ENCODE results near the gene COMMD4. TPM values are rescaled to one million over a fixed set of nuclear protein-coding genes. Genes with fewer than 3 reads are reported as not detected.
"Not testable (repeated sequence)": the region's sequence is repeated elsewhere in the genome, so short reads cannot be mapped to it uniquely, and the experiment has no call there.

COMMD4 gene
- total RNA-seq, 1 experiment from 2014 or later = 59.9 TPM

DNA sequence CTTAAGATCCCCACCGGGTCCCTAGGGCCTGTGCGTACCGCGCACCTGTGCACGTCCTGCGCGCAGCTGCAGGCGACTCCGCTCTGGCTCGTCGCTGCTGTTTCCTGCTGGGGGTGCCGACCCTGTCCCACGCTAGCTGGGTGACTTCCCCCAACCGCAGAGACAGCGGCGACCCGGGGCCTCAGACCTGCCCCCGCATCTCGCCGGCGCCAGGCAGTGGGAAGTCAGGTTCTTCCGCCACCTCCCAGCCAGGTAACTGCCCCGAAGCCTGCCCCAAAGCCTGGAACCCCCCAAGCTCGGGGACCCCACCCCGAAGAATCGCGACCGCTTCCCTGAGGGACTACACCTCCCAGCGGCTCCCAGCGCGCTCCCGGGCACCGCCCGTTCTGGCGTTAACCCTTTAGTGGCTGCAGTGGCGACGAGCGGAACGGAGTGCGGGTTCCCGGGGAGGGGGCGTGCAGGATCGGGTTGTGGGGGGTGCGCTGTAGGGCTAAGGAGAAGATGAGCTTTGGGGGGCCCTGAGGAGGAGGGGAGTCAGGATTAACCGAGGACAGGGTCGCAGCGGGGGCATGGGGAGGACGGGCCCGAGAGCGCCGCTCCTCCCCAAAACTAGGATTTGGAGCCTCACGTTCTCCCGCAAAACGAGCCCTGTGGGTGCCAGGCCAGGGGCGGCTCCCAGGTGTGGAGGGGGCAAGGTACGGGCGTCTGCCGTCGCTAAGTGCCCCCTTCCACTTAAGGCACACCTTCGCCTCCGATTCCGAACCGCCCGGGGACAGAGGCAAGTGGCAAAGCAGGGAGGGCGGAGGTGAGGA lies 11.6 kb downstream of the COMMD4 start:
- H3K36me3 ChIP-seq = no peaks in the 10 kb centered on the region
- H3K27ac ChIP-seq = no peak overlapping the region
- H3K4me3 ChIP-seq = peak overlapping the region; percentile 55
- no peaks in the 10 kb centered on the region; the same call in 1 of the 2 replicates for H3K27me3 ChIP-seq
- H3K4me1 ChIP-seq = peaks cover 2% of the 10 kb centered on the region; the same call in 1 of the 2 replicates
- peak; percentile 42 to 47 for DNase-seq
- H3K9me3 ChIP-seq (replicated peaks) = no peaks in the 10 kb centered on the region

DNA sequence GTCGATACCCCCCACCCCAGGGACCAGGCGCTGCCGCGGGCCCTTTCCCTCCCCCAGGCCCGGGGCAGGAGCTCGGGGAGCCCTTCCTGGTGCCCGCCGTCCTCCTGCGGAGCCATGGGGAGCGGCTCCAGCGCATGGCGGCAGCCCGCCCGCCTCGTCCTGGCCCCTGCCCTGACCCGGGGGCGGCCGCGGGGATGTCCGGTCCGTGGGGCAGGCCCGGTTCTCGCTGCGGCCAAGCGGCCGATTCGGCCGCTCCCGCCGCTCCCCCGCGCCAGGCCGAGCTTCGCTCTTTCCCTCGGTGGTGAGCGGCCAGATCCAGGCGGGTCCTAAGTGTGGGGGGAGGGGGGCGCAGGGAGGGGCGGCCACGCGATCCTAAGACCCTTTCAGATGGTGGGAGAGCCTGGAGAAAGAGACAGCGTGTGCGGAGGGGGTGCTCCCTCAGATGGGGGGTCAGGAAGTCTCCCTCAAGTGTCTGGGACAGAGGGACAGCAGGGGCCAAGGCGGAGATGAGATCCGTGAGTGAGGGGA lies 12.2 kb downstream of the COMMD4 start:
- H3K27ac ChIP-seq = no peak overlapping the region
- H3K36me3 ChIP-seq = no peaks in the 10 kb centered on the region
- DNase-seq = no peak

DNA sequence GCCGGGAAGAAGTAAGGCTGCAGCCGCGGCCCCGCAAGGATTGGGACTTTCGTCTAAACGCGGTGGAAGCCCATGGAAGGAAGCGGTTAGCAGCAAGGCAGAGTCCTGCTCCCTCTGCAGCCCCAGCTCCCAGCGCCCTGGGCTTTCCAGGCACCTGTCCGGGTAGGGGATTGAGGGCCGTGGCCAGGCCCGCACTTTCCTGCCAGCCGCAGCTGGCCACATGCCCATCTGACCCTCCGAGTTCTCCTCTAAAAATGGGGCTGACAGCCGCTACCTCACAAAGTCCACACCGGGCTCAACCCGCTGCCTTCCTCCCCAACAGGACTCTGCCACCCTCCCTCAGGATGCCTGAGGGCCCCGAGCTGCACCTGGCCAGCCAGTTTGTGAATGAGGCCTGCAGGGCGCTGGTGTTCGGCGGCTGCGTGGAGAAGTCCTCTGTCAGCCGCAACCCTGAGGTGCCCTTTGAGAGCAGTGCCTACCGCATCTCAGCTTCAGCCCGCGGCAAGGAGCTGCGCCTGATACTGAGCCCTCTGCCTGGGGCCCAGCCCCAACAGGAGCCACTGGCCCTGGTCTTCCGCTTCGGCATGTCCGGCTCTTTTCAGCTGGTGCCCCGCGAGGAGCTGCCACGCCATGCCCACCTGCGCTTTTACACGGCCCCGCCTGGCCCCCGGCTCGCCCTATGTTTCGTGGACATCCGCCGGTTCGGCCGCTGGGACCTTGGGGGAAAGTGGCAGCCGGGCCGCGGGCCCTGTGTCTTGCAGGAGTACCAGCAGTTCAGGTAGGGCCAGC lies 12.9 kb downstream of the COMMD4 start:
- no peak overlapping the region for H3K27ac ChIP-seq
- no peaks in the 10 kb centered on the region for H3K9me3 ChIP-seq (replicated peaks)
- DNase-seq = peak; percentile 47 to 59
- no peaks in the 10 kb centered on the region; the same call in 1 of the 2 replicates for H3K27me3 ChIP-seq
- peak overlapping the region; percentile 55 for H3K4me3 ChIP-seq
- no peaks in the 10 kb centered on the region for H3K36me3 ChIP-seq
- peaks cover 2% of the 10 kb centered on the region; the same call in 1 of the 2 replicates for H3K4me1 ChIP-seq

More for the DNA sequence above, 12.2 kb downstream of the COMMD4 start:
- H3K4me1 ChIP-seq = peaks cover 2% of the 10 kb centered on the region; the same call in 1 of the 2 replicates
- H3K27me3 ChIP-seq = no peaks in the 10 kb centered on the region; the same call in 1 of the 2 replicates
- H3K4me3 ChIP-seq = peak overlapping the region; percentile 55
- H3K9me3 ChIP-seq (replicated peaks) = no peaks in the 10 kb centered on the region

DNA sequence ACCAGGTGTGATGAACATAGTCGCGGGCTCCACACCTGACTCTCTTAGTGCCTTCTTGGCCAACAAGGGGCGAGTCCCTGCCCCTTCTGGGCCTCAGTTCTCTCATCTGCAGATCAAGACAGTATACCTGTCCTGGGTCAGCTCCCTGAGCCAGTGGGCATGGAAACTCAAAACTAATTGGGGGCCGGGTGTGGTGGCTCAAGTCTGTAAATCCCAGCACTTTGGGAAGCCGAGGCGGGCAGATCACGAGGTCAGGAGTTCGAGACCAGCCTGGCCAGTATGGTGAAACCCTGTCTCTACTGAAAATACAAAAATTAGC lies 13.4 kb downstream of the COMMD4 start:
- not testable (repeated sequence) for H3K4me3 ChIP-seq; H3K9me3 ChIP-seq (replicated peaks); H3K27ac ChIP-seq; H3K27me3 ChIP-seq; H3K4me1 ChIP-seq; DNase-seq; H3K36me3 ChIP-seq

DNA sequence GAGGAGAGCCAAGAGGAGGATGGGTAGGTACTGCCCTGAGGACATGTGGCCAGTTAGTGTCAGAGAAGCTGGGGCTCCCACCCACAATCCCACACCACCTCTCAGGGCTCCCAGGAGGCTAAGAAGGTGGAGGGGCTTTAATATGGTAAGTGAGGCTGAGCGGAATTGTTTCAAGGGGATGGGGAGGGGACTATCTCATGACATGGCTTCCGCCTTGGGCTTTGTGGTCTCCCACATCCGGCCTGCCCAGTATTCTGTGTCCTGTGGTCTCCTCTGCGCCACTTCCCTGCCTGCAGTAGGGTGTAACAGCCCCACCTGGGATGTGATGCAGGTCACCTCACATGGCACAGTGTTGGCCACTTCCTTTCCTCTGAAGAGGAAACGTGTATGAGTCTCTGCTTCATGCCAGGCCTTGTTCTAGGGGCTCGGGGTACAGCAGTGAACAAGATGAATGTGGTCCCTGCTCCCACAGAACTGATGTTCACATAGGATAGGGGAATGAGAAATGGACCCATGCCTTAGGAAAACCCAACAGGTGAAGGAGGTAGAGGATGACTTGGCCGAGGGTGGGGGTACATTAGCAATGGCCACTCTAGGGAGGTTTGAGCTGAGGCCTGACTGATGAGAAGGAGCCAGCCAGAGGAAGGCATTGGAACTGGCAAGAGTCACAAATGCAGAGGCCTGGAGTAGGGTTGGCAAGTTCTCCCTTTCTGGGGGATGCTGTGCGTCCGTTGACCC lies 14.2 kb downstream of the COMMD4 start:
- H3K36me3 ChIP-seq = no peaks in the 10 kb centered on the region
- no peak overlapping the region for H3K27ac ChIP-seq
- no peaks in the 10 kb centered on the region for H3K9me3 ChIP-seq (replicated peaks)
- DNase-seq = no peak
- no peaks in the 10 kb centered on the region; the same call in 1 of the 2 replicates for H3K27me3 ChIP-seq
- no peak overlapping the region for H3K4me3 ChIP-seq
- H3K4me1 ChIP-seq = peaks cover 2% of the 10 kb centered on the region; the same call in 1 of the 2 replicates

DNA sequence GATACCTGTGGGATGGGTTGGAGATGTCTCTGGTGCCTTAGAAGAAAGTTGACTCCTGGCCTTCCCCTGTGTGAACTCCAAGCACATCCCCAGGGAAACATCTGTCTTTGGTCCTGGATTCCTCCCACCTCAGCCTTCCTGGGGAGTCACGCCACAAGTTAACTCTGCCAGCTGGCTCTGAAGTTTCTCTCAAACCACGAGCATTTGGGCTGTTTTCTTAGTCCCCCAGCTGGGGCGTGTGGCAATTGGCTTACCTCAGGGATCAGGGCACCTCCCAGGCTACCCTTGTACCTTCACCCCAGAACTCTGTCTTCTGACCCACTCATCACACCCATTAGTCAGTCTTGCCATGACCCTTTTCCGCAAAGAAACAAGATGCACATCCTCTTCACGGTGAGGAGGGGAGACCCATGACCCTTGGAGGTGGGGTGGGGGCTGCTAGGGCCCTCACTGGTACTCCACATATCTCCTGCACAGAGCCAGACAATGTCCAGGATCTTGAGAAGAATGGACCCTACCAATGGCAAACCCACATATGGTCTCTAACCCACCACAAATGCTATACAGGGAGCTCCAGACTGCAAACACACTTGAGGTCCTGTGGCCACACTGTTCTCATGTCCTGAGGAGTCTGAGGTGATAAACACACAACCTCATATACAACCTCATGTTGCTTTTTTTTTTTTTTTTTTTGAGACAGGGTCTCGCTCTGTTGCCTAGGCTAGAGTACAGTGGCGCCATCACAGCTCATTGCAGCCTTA lies 14.9 kb downstream of the COMMD4 start:
- H3K4me3 ChIP-seq = no peak overlapping the region
- no peak overlapping the region for H3K27ac ChIP-seq
- H3K9me3 ChIP-seq (replicated peaks) = no peaks in the 10 kb centered on the region
- H3K27me3 ChIP-seq = no peaks in the 10 kb centered on the region; the same call in 1 of the 2 replicates
- DNase-seq = no peak
- peaks cover 2% of the 10 kb centered on the region; the same call in 1 of the 2 replicates for H3K4me1 ChIP-seq
- H3K36me3 ChIP-seq = no peaks in the 10 kb centered on the region

DNA sequence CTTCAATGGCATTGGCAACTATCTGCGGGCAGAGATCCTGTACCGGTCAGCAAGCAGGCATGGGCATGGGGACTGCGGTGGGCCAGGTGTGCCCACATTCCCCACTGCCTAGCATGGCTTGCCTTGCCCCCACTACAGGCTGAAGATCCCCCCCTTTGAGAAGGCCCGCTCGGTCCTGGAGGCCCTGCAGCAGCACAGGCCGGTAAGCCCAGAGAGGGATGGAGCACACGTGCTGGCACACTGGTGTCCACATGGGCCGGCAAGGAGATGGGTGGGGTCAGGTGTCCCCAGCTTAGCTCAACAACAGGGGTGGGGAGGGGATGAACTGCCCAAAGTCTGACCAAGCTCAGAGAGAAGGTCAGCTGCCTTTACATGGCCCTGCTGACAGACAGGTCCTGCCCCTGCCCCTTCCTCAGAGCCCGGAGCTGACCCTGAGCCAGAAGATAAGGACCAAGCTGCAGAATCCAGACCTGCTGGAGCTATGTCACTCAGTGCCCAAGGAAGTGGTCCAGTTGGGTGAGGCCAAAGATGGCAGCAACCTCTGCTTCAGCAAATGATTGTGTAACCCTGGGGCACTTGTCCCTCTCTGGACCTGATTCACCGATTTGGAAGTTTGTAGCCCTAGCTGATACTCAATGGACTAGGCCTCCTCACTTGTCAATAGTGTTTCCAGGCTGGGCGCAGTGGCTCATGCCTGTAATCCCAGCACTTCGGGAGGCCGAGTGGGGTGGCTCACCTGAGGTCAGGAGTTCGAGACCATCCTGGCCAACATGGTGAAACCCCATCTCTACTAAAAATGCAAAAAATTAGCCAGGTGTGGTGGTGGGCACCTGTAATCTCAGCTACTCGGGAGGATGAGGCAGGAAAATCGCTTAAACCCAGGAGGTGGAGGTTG lies 16.6 kb downstream of the COMMD4 start:
- H3K4me1 ChIP-seq = peaks cover 2% of the 10 kb centered on the region; the same call in 1 of the 2 replicates
- DNase-seq = no peak
- H3K36me3 ChIP-seq = no peaks in the 10 kb centered on the region
- no peak overlapping the region for H3K27ac ChIP-seq
- H3K9me3 ChIP-seq (replicated peaks) = no peaks in the 10 kb centered on the region
- H3K4me3 ChIP-seq = no peak overlapping the region
- H3K27me3 ChIP-seq = no peaks in the 10 kb centered on the region

DNA sequence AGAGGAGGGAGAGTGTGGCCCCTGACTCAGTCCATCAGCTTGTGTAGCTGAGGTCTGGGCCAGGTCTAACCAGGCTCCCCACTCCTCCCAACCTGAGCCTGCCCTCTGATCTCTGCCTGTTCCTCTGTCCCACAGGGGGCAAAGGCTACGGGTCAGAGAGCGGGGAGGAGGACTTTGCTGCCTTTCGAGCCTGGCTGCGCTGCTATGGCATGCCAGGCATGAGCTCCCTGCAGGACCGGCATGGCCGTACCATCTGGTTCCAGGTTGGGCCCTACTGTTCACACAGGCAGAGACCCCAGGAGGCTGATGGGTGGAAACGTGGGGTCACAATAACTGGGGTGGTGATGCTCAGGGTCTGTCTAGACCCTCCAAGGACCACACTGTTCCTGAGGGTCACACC lies 17.7 kb downstream of the COMMD4 start:
- H3K27ac ChIP-seq = no peak overlapping the region
- H3K4me3 ChIP-seq = no peak overlapping the region
- no peaks in the 10 kb centered on the region for H3K27me3 ChIP-seq
- no peaks in the 10 kb centered on the region for H3K9me3 ChIP-seq (replicated peaks)
- DNase-seq = no peak
- peaks cover 2% of the 10 kb centered on the region; the same call in 1 of the 2 replicates for H3K4me1 ChIP-seq
- no peaks in the 10 kb centered on the region for H3K36me3 ChIP-seq

DNA sequence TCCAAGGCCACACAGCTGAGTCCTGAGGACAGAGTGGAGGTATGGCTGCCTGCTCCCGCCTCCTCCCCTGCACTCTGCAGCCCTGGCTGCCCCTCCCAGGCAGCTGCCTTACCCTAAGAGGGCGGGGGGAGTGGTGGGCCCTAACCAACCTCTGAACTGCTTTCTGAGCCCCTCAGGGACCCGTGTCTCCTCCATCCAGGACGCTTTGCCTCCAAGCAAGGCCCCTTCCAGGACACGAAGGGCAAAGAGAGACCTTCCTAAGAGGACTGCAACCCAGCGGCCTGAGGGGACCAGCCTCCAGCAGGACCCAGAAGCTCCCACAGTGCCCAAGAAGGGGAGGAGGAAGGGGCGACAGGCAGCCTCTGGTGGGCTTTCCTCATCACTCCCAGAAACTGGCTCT lies 18.6 kb downstream of the COMMD4 start:
- H3K4me3 ChIP-seq = no peak overlapping the region
- no peaks in the 10 kb centered on the region for H3K27me3 ChIP-seq
- no peak overlapping the region for H3K27ac ChIP-seq
- no peaks in the 10 kb centered on the region for H3K36me3 ChIP-seq
- no peaks in the 10 kb centered on the region for H3K4me1 ChIP-seq
- no peaks in the 10 kb centered on the region for H3K9me3 ChIP-seq (replicated peaks)
- no peak for DNase-seq

DNA sequence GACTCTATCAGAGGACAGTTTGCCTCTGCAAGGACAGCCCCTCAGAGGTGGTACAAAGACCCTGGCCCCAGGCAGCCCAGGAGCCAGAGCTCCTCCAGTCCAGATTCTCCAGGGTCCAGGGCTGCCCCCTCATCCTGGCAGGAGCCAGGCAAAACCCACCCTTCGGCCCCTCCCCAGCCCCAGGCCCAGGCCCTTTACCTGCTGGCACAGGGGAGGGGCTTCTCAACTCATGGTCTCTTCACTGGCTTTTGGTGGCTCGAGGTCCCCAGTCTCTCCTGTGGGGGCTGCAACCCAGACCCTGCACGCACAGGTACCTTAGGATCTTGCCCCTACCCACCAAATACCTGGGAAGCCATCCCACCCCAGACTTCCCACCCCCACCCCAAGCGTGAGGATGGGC lies 19.5 kb downstream of the COMMD4 start:
- no peak overlapping the region for H3K27ac ChIP-seq
- no peak for DNase-seq
- H3K9me3 ChIP-seq (replicated peaks) = no peaks in the 10 kb centered on the region
- H3K4me1 ChIP-seq = no peaks in the 10 kb centered on the region
- H3K27me3 ChIP-seq = no peaks in the 10 kb centered on the region
- no peaks in the 10 kb centered on the region; the same call in 1 of the 2 replicates for H3K36me3 ChIP-seq
- H3K4me3 ChIP-seq = no peak overlapping the region

DNA sequence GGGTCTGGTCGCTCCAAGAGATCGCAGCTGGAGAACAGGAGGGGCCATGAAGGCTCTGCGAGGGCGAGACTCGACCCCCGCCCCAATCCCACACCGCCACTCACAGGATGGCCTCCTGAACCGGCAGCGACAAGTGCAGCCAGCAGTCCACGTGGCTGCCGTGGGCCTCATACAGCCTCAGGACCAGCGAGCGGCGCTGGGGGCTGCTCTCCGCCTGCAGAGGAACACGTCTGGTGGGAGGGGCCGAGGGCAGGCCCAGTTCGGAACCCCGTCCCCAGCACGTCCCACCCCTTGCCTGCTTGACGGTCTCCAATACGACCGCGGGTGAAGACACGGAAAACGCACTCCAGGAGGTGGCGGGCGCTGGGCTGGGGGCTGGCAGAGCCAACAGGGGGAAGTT lies 20.1 kb downstream of the COMMD4 start:
- no peaks in the 10 kb centered on the region for H3K9me3 ChIP-seq (replicated peaks)

DNA sequence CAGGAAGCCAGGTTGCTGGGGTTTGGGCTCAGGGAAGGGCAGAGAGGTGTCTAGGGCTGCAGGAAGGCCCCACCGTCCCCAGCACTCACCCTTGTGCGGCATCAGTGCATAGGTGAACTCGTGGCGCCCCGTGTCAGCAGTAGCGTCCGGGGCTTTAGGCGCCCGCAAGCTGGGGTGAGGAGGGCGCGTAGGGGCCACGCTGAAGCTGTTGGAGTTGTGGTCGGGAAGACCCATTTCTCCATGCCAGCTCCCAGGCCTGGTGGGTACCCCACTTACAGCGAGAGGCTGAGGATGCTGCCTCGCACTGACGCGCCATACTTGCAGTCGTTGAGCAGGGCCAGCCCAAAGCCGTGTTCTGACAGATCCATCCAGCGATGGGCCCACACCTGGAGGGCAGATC lies 20.7 kb downstream of the COMMD4 start:
- DNase-seq = no peak
- no peak overlapping the region for H3K4me3 ChIP-seq
- no peaks in the 10 kb centered on the region; the same call in 1 of the 2 replicates for H3K36me3 ChIP-seq
- no peaks in the 10 kb centered on the region for H3K4me1 ChIP-seq
- no peaks in the 10 kb centered on the region for H3K27me3 ChIP-seq
- H3K9me3 ChIP-seq (replicated peaks) = no peaks in the 10 kb centered on the region
- no peak overlapping the region for H3K27ac ChIP-seq

More for the DNA sequence above, 20.1 kb downstream of the COMMD4 start:
- H3K4me3 ChIP-seq = no peak overlapping the region
- no peaks in the 10 kb centered on the region for H3K4me1 ChIP-seq
- no peak overlapping the region for H3K27ac ChIP-seq
- no peak for DNase-seq
- H3K36me3 ChIP-seq = no peaks in the 10 kb centered on the region; the same call in 1 of the 2 replicates
- H3K27me3 ChIP-seq = no peaks in the 10 kb centered on the region
